ENCODE results near the gene MEDAG.

Gene MEDAG

GRCh38 chr13:30928978-30929377 is 22.9 kb downstream of the MEDAG start:
- TF ChIP-seq CTCF (IDR thresholded peaks at IDR 0.05; ENCODE audit: insufficient read depth, missing control alignments) = no peak
- DNase-seq (ENCODE audit: insufficient read length, low spot score) (no peak), FAIRE-seq (no peak)

- no peak for TF ChIP-seq CTCF (IDR thresholded peaks at IDR 0.05; ENCODE audit: insufficient read depth, missing control alignments)
- DNase-seq (ENCODE audit: insufficient read length, low spot score) (no peak), FAIRE-seq (no peak)
These were observed 26.6 kb downstream of the MEDAG start, which contains the start of gene TEX26 for GRCh38 chr13:30932481-30933353. Gene TEX26 (plus strand): TSS chr13:30932656. CDS start chr13:30932716, 60 bp downstream.

GRCh38 chr13:30933354-30933670 is 27.2 kb downstream of the MEDAG start:
- no peak for FAIRE-seq
- no peak for TF ChIP-seq CTCF (IDR thresholded peaks at IDR 0.05; ENCODE audit: insufficient read depth, missing control alignments)
- DNase-seq (ENCODE audit: insufficient read length, low spot score) = no peak

GRCh38 chr13:30934381-30934780 is 28.3 kb downstream of the MEDAG start:
- FAIRE-seq (no peak), DNase-seq (ENCODE audit: insufficient read length, low spot score) (no peak)
- no peak for TF ChIP-seq CTCF (IDR thresholded peaks at IDR 0.05; ENCODE audit: insufficient read depth, missing control alignments)

- no peak for FAIRE-seq
These were observed 28.7 kb downstream of the MEDAG start for GRCh38 chr13:30934803-30935202.

GRCh38 chr13:30936971-30937370 is 30.9 kb downstream of the MEDAG start:
- no peak for DNase-seq (ENCODE audit: insufficient read length, low spot score)
- no peak for TF ChIP-seq CTCF (IDR thresholded peaks at IDR 0.05; ENCODE audit: insufficient read depth, missing control alignments)
- no peak for FAIRE-seq

More at GRCh38 chr13:30934803-30935202, 28.7 kb downstream of the MEDAG start:
- DNase-seq (ENCODE audit: insufficient read length, low spot score) = no peak
- TF ChIP-seq CTCF (IDR thresholded peaks at IDR 0.05; ENCODE audit: insufficient read depth, missing control alignments) = no peak

GRCh38 chr13:30943881-30944280 is 37.8 kb downstream of the MEDAG start:
- DNase-seq (ENCODE audit: insufficient read length, low spot score) = no peak
- TF ChIP-seq CTCF (IDR thresholded peaks at IDR 0.05; ENCODE audit: insufficient read depth, missing control alignments) = no peak
- no peak for FAIRE-seq

Measured in D721Med (cell line).